CD4-positive, alpha-beta T cell (primary cell): ENCODE measurements around the gene KLHDC3. TPM values are rescaled to one million over a fixed set of nuclear protein-coding genes. Genes with fewer than 3 reads are reported as not detected.

Source experiments
- ATAC-seq: fragments of 200-7000 bp; cut with Tn5 transposase; one replicate; pipeline ENCODE4 v1.10.0; 2022; ENCODE audit warnings: mild to moderate bottlenecking; ENCODE audit not compliant: poor library complexity
- CTCF ChIA-PET: fragments of 350-600 bp; sonication (Branson Sonifier 250); formaldehyde crosslinking; loops from one replicate; lab custom pipeline; 2021; ENCODE audit warnings: antibody characterized with exemption, inconsistent platforms; lab: Charles Lee
- POLR2A ChIA-PET: fragments of 350-600 bp; sonication (Branson Sonifier 250); formaldehyde crosslinking; loops from one replicate; lab custom pipeline; 2021; ENCODE audit warnings: antibody characterized with exemption, inconsistent platforms; lab: Charles Lee
- DNase-seq, 14 experiments: peaks; one replicate each; pipeline ENCODE4 v3.0.0-alpha.2; 2013 to 2020; ENCODE audit warnings: mixed read lengths in 2 of 14
- H3K27ac ChIP-seq, 2 donors: one replicate each; pipeline versions ENCODE4 v1.5.1 to v1.7.0; 2013; ENCODE audit warnings: low read length in 2 of 2, low read depth in 1 of 2, mild to moderate bottlenecking in 1 of 2
- H3K27me3 ChIP-seq, 2 experiments: 1 replicate in 1 of 2; 2 replicates in 1 of 2; pipeline versions ENCODE4 v1.6.1 to v1.7.0; 2013; ENCODE audit warnings: low read length in 2 of 2, control low read depth in 1 of 2, mild to moderate bottlenecking in 1 of 2, moderate library complexity in 1 of 2; ENCODE audit not compliant: insufficient read depth in 2 of 2, control insufficient read depth in 1 of 2
- H3K36me3 ChIP-seq: one replicate; pipeline ENCODE4 v1.6.1; 2013; ENCODE audit warnings: low read length, control low read depth; ENCODE audit not compliant: insufficient read depth
- H3K4me1 ChIP-seq: one replicate; pipeline ENCODE4 v1.6.1; 2013; ENCODE audit warnings: low read length, control low read depth; ENCODE audit not compliant: insufficient read depth
- H3K4me3 ChIP-seq: one replicate; pipeline ENCODE4 v1.5.1; 2013; ENCODE audit warnings: mild to moderate bottlenecking, low read length, moderate library complexity
- H3K9me3 ChIP-seq, 2 experiments: 1 replicate in 1 of 2; 2 replicates in 1 of 2; pipeline versions ENCODE4 v1.6.1 to v1.7.0; 2013; ENCODE audit warnings: low read length in 2 of 2, mild to moderate bottlenecking in 2 of 2, control low read depth in 1 of 2, moderate library complexity in 1 of 2; ENCODE audit not compliant: control insufficient read depth in 1 of 2, insufficient read depth in 1 of 2
- H3K27ac Mint-ChIP-seq: one replicate; pipeline ENCODE4 v1.8.0; 2020; ENCODE audit warnings: mixed read lengths
- H3K27me3 Mint-ChIP-seq: one replicate; pipeline ENCODE4 v1.8.0; 2021; ENCODE audit warnings: mixed read lengths
- H3K36me3 Mint-ChIP-seq: one replicate; pipeline ENCODE4 v1.8.0; 2021; ENCODE audit warnings: low read depth, mixed read lengths
- H3K4me1 Mint-ChIP-seq: one replicate; pipeline ENCODE4 v1.8.0; 2021; ENCODE audit warnings: low read depth, mixed read lengths
- H3K4me3 Mint-ChIP-seq: one replicate; pipeline ENCODE4 v1.8.0; 2020; ENCODE audit warnings: mild to moderate bottlenecking, mixed read lengths
- H3K9me3 Mint-ChIP-seq: one replicate; pipeline ENCODE4 v1.8.0; 2020; ENCODE audit warnings: mixed read lengths
- CTCF ChIP-seq: fragments of 200-600 bp; IDR thresholded peaks from one replicate; pipeline ENCODE4 v1.8.0; 2022; ENCODE audit warnings: antibody characterized with exemption, mild to moderate bottlenecking
- intact Hi-C, 2 experiments: fragments of 100-400 bp; cut with DNase I in 1 of 2; cut with micrococcal nuclease in 1 of 2; formaldehyde crosslinking; loops; one replicate each; pipeline versions ENCODE4 v1.15.1 to v1.9.0; 2023 to 2025; cut with DNase I, micrococcal nuclease
- total RNA-seq, 174 experiments: library from RNA in 2 of 174; stranded (reverse) in 2 of 174; gene quantifications; one replicate each; pipeline ENCODE4 v1.2.3 and lab custom pipeline; 2021 to 2026

The KLHDC3 gene
- total RNA-seq, 2 experiments from 2014 or later: 21.0 to 22.3 TPM

DNA sequence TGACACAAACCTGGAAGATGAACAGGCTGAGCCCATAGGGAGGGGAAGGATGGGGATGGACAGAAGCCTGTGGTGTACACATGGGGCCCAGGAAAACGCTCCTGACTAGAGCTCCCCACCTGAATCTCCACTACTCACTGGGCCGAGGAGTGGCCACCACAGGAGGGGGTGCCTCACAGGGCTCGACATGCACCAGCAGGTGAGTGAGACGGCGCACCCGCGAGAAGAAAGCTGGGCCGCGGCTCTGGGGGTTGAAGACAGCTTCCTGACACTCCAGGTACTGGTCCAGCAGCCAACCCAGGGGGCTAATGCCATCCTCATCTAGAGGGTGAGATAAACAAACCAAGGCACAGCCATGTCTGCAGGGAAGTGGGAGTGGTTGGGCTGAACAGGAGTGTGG is 29.3 kb downstream of the KLHDC3 start:
- Histone ChIP-seq H3K4me3 (no peak overlapping the region), H3K27me3 (no peaks in the 10 kb centered on the region), H3K36me3 (peaks cover 56% of the 10 kb centered on the region), H3K27ac (no peak overlapping the region), H3K9me3 (no peaks in the 10 kb centered on the region), H3K4me1 (no peaks in the 10 kb centered on the region)
- POLR2A ChIA-PET: no interaction called here
- no peak for TF ChIP-seq CTCF
- H3K4me1 Mint-ChIP-seq: no peaks in the 10 kb centered on the region
- no peak overlapping the region for H3K4me3 Mint-ChIP-seq
- no peak for ATAC-seq
- CTCF ChIA-PET: no interaction called here
- intact Hi-C loops: no loop called here
- no peaks in the 10 kb centered on the region for H3K27me3 Mint-ChIP-seq
- no peak overlapping the region for H3K27ac Mint-ChIP-seq
- peaks cover 74% of the 10 kb centered on the region for H3K36me3 Mint-ChIP-seq
- H3K9me3 Mint-ChIP-seq: no peaks in the 10 kb centered on the region
- no peak for DNase-seq

GRCh38 chr6:43045371-43045930 is 31.4 kb downstream of the KLHDC3 start:
- Histone ChIP-seq H3K27ac (no peak overlapping the region), H3K9me3 (no peaks in the 10 kb centered on the region), H3K4me1 (peaks cover under 1% of the 10 kb centered on the region), H3K4me3 (no peak overlapping the region), H3K36me3 (peaks cover 56% of the 10 kb centered on the region), H3K27me3 (no peaks in the 10 kb centered on the region)
- no peak for ATAC-seq
- DNase-seq: no peak
- Mint-ChIP-seq H3K27me3 (no peaks in the 10 kb centered on the region), H3K4me1 (peaks cover 1% of the 10 kb centered on the region), H3K9me3 (no peaks in the 10 kb centered on the region), H3K27ac (no peak overlapping the region), H3K36me3 (peaks cover 70% of the 10 kb centered on the region), H3K4me3 (no peak overlapping the region)
- intact Hi-C loops: no loop called here
- POLR2A ChIA-PET: no interaction called here
- no peak for TF ChIP-seq CTCF
- CTCF ChIA-PET: no interaction called here

- POLR2A ChIA-PET: interaction anchor here (0.6 kb wide), 1 partner anchor 16 kb away, joined by 3 read pairs; no protein-coding TSS in a partner anchor
- no peak for DNase-seq
Measured at GRCh38 chr6:43047998-43048397, 33.9 kb downstream of the KLHDC3 start.

More at GRCh38 chr6:43047998-43048397, 33.9 kb downstream of the KLHDC3 start:
- no peak overlapping the region for H3K4me3 Mint-ChIP-seq
- no peak overlapping the region for H3K27ac Mint-ChIP-seq
- peaks cover 48% of the 10 kb centered on the region for H3K36me3 ChIP-seq
- CTCF ChIA-PET: no interaction called here
- peaks cover 65% of the 10 kb centered on the region for H3K36me3 Mint-ChIP-seq
- no peaks in the 10 kb centered on the region for H3K9me3 ChIP-seq
- no peaks in the 10 kb centered on the region for H3K9me3 Mint-ChIP-seq
- H3K27me3 ChIP-seq: no peaks in the 10 kb centered on the region
- no peak for ATAC-seq
- no peaks in the 10 kb centered on the region for H3K27me3 Mint-ChIP-seq
- no peak for TF ChIP-seq CTCF
- intact Hi-C loops: no loop called here
- no peak overlapping the region for H3K4me3 ChIP-seq
- peaks cover 18% of the 10 kb centered on the region for H3K4me1 ChIP-seq
- H3K27ac ChIP-seq: no peak overlapping the region
- H3K4me1 Mint-ChIP-seq: peaks cover 22% of the 10 kb centered on the region
